ENCODE data around the gene SLC43A2. TPM values are rescaled to one million over a fixed set of nuclear protein-coding genes. Genes with fewer than 3 reads are reported as not detected.
A peak's percentile ranks its signal among the peaks of the same experiment; 100 is the strongest.

SLC43A2 gene
- total and polyA plus RNA-seq, 3 donors from 2014 or later, result 11.7 to 15.7 (median 12.4) TPM

DNA sequence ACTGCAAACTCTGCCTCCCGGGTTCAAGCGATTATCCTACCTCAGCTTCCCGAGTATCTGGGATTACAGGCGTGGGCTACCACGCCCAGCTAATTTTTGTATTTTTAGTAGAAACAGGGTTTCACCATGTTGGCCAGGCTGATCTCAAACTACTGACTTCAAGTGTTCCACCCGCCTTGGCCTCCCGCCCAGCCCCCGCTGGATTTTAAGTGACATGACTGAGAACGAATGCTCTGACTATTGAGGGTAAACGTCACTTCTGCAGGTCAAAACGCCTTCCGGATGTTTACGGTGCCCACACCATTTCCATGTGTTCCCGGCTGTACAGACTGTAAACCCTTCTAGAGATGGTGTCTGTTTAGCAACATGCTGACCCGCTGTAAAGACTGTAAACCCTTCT, 88.8 kb downstream of the SLC43A2 start:
- no peak overlapping the region for H3K27ac ChIP-seq
- DNase-seq, result no peak
- H3K27me3 ChIP-seq, result no peaks in the 10 kb centered on the region
- H3K4me3 ChIP-seq, result no peak overlapping the region
- intact Hi-C loops (cut with DNase I; ENCODE audit: low total_unique reads), result no loop called here
- H3K9me3 ChIP-seq, result no peaks in the 10 kb centered on the region
- 91 to 92% methylated on average over 15 of the region's 15 CpGs for WGBS, 2 donors
- H3K36me3 ChIP-seq (ENCODE audit: low read depth, missing control alignments), result no peaks in the 10 kb centered on the region
- H3K4me1 ChIP-seq, result no peaks in the 10 kb centered on the region
- TF ChIP-seq POLR2A (IDR thresholded peaks at IDR 0.05), result no peak
- TF ChIP-seq, protein P1, sequence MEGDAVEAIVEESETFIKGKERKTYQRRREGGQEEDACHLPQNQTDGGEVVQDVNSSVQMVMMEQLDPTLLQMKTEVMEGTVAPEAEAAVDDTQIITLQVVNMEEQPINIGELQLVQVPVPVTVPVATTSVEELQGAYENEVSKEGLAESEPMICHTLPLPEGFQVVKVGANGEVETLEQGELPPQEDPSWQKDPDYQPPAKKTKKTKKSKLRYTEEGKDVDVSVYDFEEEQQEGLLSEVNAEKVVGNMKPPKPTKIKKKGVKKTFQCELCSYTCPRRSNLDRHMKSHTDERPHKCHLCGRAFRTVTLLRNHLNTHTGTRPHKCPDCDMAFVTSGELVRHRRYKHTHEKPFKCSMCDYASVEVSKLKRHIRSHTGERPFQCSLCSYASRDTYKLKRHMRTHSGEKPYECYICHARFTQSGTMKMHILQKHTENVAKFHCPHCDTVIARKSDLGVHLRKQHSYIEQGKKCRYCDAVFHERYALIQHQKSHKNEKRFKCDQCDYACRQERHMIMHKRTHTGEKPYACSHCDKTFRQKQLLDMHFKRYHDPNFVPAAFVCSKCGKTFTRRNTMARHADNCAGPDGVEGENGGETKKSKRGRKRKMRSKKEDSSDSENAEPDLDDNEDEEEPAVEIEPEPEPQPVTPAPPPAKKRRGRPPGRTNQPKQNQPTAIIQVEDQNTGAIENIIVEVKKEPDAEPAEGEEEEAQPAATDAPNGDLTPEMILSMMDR (IDR thresholded peaks at IDR 0.05), result no peak

DNA sequence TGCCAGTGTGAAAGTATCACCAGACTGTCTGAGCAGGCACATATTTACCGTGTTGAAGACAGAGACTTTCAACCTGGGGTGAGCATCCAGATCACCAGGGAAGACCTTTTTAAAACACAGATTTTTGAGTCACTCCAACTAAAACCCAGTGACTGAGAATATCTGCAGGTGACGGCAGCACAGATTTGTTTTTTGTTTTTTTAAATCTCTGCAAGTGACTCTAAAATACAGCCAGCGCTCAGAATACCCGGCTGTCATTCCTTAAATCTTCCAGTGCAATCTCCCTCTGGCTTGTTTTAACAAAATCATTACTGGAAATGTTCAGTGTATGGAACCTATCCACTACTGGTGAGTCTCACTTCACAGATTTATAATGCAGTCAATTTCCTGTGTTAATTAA, 92.9 kb downstream of the SLC43A2 start:
- no peak for DNase-seq
- no peak overlapping the region for H3K27ac ChIP-seq
- intact Hi-C loops (cut with DNase I; ENCODE audit: low total_unique reads), result no loop called here
- no peaks in the 10 kb centered on the region for H3K36me3 ChIP-seq (ENCODE audit: low read depth, missing control alignments)
- no peaks in the 10 kb centered on the region for H3K9me3 ChIP-seq
- no peak overlapping the region for H3K4me3 ChIP-seq
- no peaks in the 10 kb centered on the region for H3K4me1 ChIP-seq
- TF ChIP-seq, protein P1 (IDR thresholded peaks at IDR 0.05), result no peak
- no peak for TF ChIP-seq POLR2A (IDR thresholded peaks at IDR 0.05)
- H3K27me3 ChIP-seq, result no peaks in the 10 kb centered on the region
- 97 to 98% methylated on average over 4 of the region's 4 CpGs for WGBS, 2 donors

DNA sequence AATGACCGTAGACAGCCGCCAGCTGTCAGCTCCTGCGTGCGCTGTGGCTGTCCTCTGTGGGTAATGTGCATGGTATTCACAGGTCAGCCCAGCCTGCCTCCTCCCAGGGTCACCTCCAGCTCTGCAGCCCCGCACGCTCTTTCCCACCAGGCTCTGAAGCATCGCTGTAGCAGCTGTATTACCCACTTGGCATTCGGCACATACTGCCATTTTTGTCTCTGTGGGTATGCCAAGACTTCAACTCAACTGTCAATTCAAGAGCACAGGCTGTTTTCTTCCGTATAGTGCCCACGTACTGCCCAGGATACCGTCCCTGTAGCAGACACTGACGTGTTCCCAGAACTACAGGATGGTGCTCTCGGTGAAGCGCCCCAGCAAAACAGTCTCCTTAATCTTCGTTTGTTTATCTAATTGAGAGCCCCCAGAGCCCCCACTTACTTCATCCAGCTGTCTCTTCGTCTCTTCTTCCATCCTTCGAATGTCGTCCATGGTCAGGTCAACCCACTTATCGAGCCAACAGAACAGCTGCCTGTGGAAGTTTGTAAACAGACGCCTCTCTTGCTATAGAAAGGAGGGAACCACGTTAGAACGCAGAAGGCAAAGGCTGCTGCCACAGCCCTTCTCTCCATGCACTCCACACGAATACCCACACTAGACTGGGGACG, 94.8 kb downstream of the SLC43A2 start:
- Histone ChIP-seq H3K4me1 (no peaks in the 10 kb centered on the region), H3K27ac (no peak overlapping the region), H3K27me3 (no peaks in the 10 kb centered on the region), H3K36me3 (ENCODE audit: low read depth, missing control alignments) (no peaks in the 10 kb centered on the region), H3K9me3 (no peaks in the 10 kb centered on the region), H3K4me3 (no peak overlapping the region)
- no peak for DNase-seq
- WGBS, 2 donors, result 92 to 95% methylated on average over 23 to 24 of the region's 24 CpGs
- TF ChIP-seq, protein P1 (IDR thresholded peaks at IDR 0.05), result no peak
- TF ChIP-seq POLR2A (IDR thresholded peaks at IDR 0.05), result no peak
- intact Hi-C loops (cut with DNase I; ENCODE audit: low total_unique reads), result no loop called here

DNA sequence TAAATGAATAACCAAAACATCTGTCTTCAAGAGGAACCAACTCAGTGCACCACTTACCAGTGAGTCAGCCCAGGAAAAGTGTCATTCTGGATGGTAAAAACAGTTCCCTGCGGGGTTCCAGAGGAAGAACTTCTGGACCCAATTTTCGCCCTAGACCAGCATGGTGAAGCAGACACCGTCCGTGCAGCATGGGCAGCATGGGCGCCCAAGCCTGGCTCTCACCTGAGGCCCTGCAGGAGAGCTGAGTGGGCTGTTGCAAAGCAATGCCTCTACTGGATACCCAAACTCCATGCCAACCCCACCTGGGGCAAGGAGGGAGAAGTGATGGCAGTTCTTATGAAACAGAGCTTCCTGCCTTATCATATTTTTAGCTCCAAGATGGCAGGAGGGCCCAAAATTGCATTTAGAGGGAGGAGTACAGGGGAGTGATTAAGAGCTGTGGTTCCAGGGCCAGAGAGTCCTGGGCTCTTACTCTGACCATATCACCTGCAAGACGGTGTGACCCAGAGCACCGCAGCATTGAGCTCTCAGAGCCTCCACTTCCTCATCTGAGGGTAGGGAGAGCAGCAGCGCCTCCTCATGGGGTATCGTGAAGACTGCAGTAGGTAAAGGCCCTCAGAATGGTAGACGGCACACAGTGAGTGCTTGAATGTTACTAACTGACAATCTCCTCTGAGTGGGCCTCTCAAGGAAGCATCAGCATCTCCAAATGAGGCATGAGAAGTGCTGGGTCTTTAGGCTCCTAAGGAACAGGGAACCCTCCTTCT, 95.6 kb downstream of the SLC43A2 start:
- peak; percentile 32 for DNase-seq
- WGBS, 2 donors, result 82 to 88% methylated on average over 10 of the region's 10 CpGs
- no peaks in the 10 kb centered on the region for H3K36me3 ChIP-seq (ENCODE audit: low read depth, missing control alignments)

More for the DNA sequence above, 95.6 kb downstream of the SLC43A2 start:
- Histone ChIP-seq H3K4me1 (no peaks in the 10 kb centered on the region), H3K4me3 (no peak overlapping the region), H3K27ac (no peak overlapping the region), H3K9me3 (no peaks in the 10 kb centered on the region), H3K27me3 (no peaks in the 10 kb centered on the region)
- no peak for TF ChIP-seq POLR2A (IDR thresholded peaks at IDR 0.05)
- TF ChIP-seq, protein P1 (IDR thresholded peaks at IDR 0.05), result no peak
- intact Hi-C loops (cut with DNase I; ENCODE audit: low total_unique reads), result no loop called here
